Mesodermal cell (in vitro differentiated cells): ENCODE results near the gene HDHD3.
"Not testable (repeated sequence)": the region's sequence is repeated elsewhere in the genome, so short reads cannot be mapped to it uniquely, and the experiment has no call there.

Experiments used
- H3K27ac ChIP-seq: 2 replicates; pipeline ENCODE4 v1.7.0; 2013; ENCODE audit warnings: mild to moderate bottlenecking, low read depth, low read length, moderate library complexity; ENCODE audit not compliant: severe bottlenecking
- H3K36me3 ChIP-seq: 2 replicates; pipeline ENCODE4 v1.7.1; 2013; ENCODE audit warnings: mild to moderate bottlenecking, low read length, moderate library complexity; ENCODE audit not compliant: control insufficient read depth, insufficient read depth
- H3K4me1 ChIP-seq: one replicate; pipeline ENCODE4 v1.7.1; 2013; ENCODE audit warnings: mild to moderate bottlenecking, low read length; ENCODE audit not compliant: insufficient read depth, control insufficient read depth, poor library complexity, severe bottlenecking
- H3K4me3 ChIP-seq: 2 replicates; pipeline ENCODE4 v1.7.0; 2013; ENCODE audit warnings: low read length, control low read depth, mild to moderate bottlenecking; ENCODE audit not compliant: insufficient read depth, poor library complexity, severe bottlenecking; ENCODE audit errors: extremely low read depth
- H3K9me3 ChIP-seq: 2 replicates; pipeline ENCODE4 v1.7.1; 2013; ENCODE audit warnings: mild to moderate bottlenecking, low read length, moderate library complexity; ENCODE audit not compliant: control insufficient read depth
- WGBS, 2 experiments: methylation state at CpG; one replicate each; pipeline ENCODE4 v1.1.5; 2013; ENCODE audit warnings: missing lambda C conversion rate in 2 of 2; ENCODE audit not compliant: insufficient coverage in 2 of 2; 5-methylcytosine and 5-hydroxymethylcytosine counted together

The HDHD3 gene

DNA sequence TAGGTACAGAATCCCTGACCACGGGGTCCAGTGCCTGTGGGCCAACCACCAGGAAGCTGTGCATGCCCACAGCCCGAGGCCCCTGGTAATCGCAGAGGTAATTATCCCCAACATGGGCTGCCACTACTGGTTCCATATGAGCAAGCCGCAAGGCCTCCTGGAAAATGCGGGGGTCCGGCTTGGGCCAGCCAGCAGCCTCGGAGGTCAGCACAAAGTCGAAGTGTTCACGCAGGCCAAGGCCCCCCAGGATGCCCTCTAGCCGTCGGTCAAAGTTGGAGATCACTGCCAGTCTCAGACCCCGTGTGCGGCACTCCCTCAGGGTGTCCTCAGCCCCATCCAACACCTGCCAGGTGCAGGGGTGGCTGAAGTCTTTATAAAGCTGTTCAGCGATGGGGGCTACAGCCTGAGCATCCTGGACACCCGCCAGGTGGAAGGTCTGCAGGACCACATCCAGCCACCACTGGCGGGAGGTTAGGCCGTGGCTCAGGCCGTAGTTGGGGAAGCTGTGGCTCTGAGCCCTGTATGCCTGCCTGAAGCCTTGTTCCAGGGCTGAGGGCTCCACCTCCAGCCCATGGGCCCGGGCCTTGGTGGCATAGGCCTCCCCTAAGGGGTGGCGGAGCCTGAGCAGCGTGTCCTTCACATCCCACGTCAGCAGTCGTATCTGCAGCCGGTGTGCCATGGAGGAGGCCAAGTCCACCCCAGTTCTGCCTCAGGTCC is 3.0 kb downstream of the HDHD3 start:
- WGBS, 2 experiments = 92 to 96% methylated on average over 22 to 24 of the region's 24 CpGs

GRCh38 chr9:113373256-113373655 is 3.5 kb downstream of the HDHD3 start:
- Histone ChIP-seq H3K27ac (no peak overlapping the region), H3K36me3 (peaks cover 14% of the 10 kb centered on the region), H3K4me1 (no peaks in the 10 kb centered on the region), H3K4me3 (no peak overlapping the region), H3K9me3 (no peaks in the 10 kb centered on the region)
- WGBS, 2 experiments = 56% methylated on average over 2 to 3 of the region's 3 CpGs

More for the DNA sequence above, 3.0 kb downstream of the HDHD3 start:
- Histone ChIP-seq H3K27ac (no peak overlapping the region), H3K4me3 (no peak overlapping the region), H3K4me1 (peaks cover 3% of the 10 kb centered on the region), H3K9me3 (no peaks in the 10 kb centered on the region), H3K36me3 (peaks cover 14% of the 10 kb centered on the region)

- Histone ChIP-seq H3K27ac (no peak overlapping the region), H3K4me1 (no peaks in the 10 kb centered on the region), H3K36me3 (peaks cover 14% of the 10 kb centered on the region), H3K9me3 (no peaks in the 10 kb centered on the region), H3K4me3 (no peak overlapping the region)
- 95 to 97% methylated on average over 3 to 5 of the region's 5 CpGs for WGBS, 2 experiments
Measured at GRCh38 chr9:113372059-113372458, 4.7 kb downstream of the HDHD3 start.

- H3K4me3 ChIP-seq = no peak overlapping the region
- H3K27ac ChIP-seq = no peak overlapping the region
- H3K36me3 ChIP-seq = peaks cover 14% of the 10 kb centered on the region
- no peaks in the 10 kb centered on the region for H3K4me1 ChIP-seq
- WGBS, 2 experiments = 86 to 89% methylated on average over 7 of the region's 8 CpGs
- H3K9me3 ChIP-seq = no peaks in the 10 kb centered on the region
Measured at GRCh38 chr9:113370806-113371325, 5.9 kb downstream of the HDHD3 start.

GRCh38 chr9:113369855-113370140 is 7.0 kb downstream of the HDHD3 start:
- no peak overlapping the region for H3K4me3 ChIP-seq
- no peaks in the 10 kb centered on the region for H3K9me3 ChIP-seq
- peaks cover 14% of the 10 kb centered on the region for H3K36me3 ChIP-seq
- WGBS, 2 experiments = 86 to 93% methylated on average over 9 to 10 of the region's 11 CpGs
- H3K27ac ChIP-seq = no peak overlapping the region
- H3K4me1 ChIP-seq = no peaks in the 10 kb centered on the region

GRCh38 chr9:113368982-113369854 is 7.6 kb downstream of the HDHD3 start:
- no peak overlapping the region for H3K27ac ChIP-seq
- H3K4me3 ChIP-seq = no peak overlapping the region
- 95% methylated on average over 11 of the region's 13 CpGs for WGBS, 2 experiments
- H3K36me3 ChIP-seq = peaks cover 11% of the 10 kb centered on the region
- H3K9me3 ChIP-seq = no peaks in the 10 kb centered on the region
- no peaks in the 10 kb centered on the region for H3K4me1 ChIP-seq

DNA sequence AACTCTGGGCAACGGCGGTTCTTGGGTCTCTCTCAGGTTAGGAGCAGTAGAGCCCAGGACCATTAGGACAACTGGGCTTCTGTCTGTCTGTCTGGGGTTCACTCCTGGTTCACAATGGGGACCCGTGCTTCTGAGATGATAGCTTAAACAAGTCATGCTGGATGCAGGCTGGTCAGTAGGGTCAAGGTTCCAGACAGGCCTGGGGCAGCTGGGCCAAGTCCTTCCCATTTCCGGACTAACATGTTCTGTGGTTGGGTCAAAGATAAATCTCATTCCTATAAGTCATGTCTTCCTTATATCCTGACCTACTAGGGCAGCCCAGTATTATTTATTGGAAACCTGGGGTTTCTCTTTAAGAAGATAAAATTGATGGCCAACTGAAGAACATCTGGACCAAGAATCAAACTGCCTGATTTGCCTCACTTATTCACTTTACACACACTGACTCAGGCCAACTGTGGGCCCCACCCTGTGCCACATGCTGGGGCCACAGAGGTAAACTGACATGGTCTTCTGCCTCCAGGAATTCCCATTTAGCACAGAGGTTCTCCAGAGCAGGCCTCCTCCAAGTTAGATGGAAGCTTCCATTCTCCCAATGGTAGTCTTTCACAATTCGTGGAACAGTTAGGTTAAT is 8.3 kb downstream of the HDHD3 start:
- 82 to 88% methylated on average over 3 to 4 of the region's 5 CpGs for WGBS, 2 experiments
- Histone ChIP-seq H3K4me3 (no peak overlapping the region), H3K9me3 (no peaks in the 10 kb centered on the region), H3K4me1 (no peaks in the 10 kb centered on the region), H3K36me3 (peaks cover 3% of the 10 kb centered on the region), H3K27ac (no peak overlapping the region)

GRCh38 chr9:113365652-113366051 is 11.1 kb downstream of the HDHD3 start:
- not testable (repeated sequence) for H3K4me3 ChIP-seq, H3K27ac ChIP-seq, H3K36me3 ChIP-seq, H3K4me1 ChIP-seq, H3K9me3 ChIP-seq
- 80 to 83% methylated on average over 2 to 3 of the region's 3 CpGs for WGBS, 2 experiments

- no peak overlapping the region for H3K4me3 ChIP-seq
- no peak overlapping the region for H3K27ac ChIP-seq
- H3K4me1 ChIP-seq = no peaks in the 10 kb centered on the region
- H3K9me3 ChIP-seq = no peaks in the 10 kb centered on the region
- WGBS, 2 experiments = no CpG with 5 or more reads among the region's 1 CpG
- H3K36me3 ChIP-seq = no peaks in the 10 kb centered on the region
Measured at GRCh38 chr9:113364951-113365350, 11.8 kb downstream of the HDHD3 start.

DNA sequence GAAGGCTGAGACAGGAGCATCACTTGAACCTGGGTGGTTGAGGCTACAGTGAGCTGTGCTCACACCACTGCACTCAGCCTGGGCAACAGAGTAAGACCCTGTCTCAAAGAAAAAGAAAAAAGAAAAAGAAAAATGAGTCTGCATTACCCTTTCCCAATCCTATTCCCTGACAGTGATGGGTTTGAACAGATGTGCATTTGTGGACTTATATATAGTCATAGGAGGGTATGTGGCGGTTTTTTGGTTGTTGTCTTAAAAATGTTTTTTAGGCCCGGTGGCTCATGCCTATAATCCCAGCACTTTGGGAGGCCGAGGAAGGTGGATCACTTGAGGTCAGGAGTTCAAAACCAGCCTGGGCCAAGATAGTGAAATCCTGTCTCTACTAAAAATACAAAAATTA is 13.4 kb downstream of the HDHD3 start:
- H3K27ac ChIP-seq = no peak overlapping the region
- H3K4me1 ChIP-seq = no peaks in the 10 kb centered on the region
- WGBS, 2 experiments = 94 to 100% methylated on average over 2 of the region's 3 CpGs
- H3K4me3 ChIP-seq = no peak overlapping the region
- no peaks in the 10 kb centered on the region for H3K36me3 ChIP-seq
- no peaks in the 10 kb centered on the region for H3K9me3 ChIP-seq
